Transverse colon (tissue), 4 donors: Measurements from ENCODE around the gene KCNT1. TPM values are rescaled to one million over a fixed set of nuclear protein-coding genes. Genes with fewer than 3 reads are reported as not detected.
A peak's percentile ranks its signal among the peaks of the same experiment; 100 is the strongest.

Source experiments
- DNase-seq: peaks from one replicate; pipeline ENCODE4 v3.0.0-alpha.2; 2019
- H3K27ac ChIP-seq, 4 donors: fragments of 200-600 bp; sonication (generic); 2 replicates each; pipeline ENCODE4 v1.5.1; 2016 to 2018; ENCODE audit warnings: inconsistent platforms in 4 of 4
- H3K27me3 ChIP-seq: fragments of 200-600 bp; sonication (generic); 2 replicates; pipeline ENCODE4 v1.5.1; 2017; ENCODE audit warnings: inconsistent platforms
- H3K36me3 ChIP-seq, 4 donors: fragments of 200-600 bp; sonication (generic); 2 replicates each; pipeline ENCODE4 v1.5.1; 2017 to 2019; ENCODE audit warnings: inconsistent platforms in 4 of 4
- H3K4me1 ChIP-seq, 4 donors: fragments of 200-600 bp; sonication (generic); 2 replicates each; pipeline ENCODE4 v1.5.1; 2017 to 2020; ENCODE audit warnings: inconsistent platforms in 4 of 4
- H3K4me3 ChIP-seq, 4 donors: fragments of 200-600 bp; sonication (generic); 1 replicate in 1 of 4; 2 replicates in 3 of 4; pipeline versions ENCODE4 v1.5.1 to v1.6.1; 2017 to 2019; ENCODE audit warnings: inconsistent platforms in 4 of 4
- H3K9me3 ChIP-seq, 2 donors: fragments of 200-600 bp; sonication (generic); 2 replicates each; pipeline ENCODE4 v1.5.1; 2017 to 2019; ENCODE audit warnings: inconsistent platforms in 2 of 2
- CTCF ChIP-seq, 5 experiments: fragments of 200-600 bp in 3 of 5; fragments of 450-650 bp in 2 of 5; sonication (generic) in 3 of 5; IDR thresholded peaks; 1 replicate in 2 of 5; 2 replicates in 3 of 5; pipeline ENCODE4 v1.5.1; 2016 to 2017; ENCODE audit warnings: antibody characterized with exemption in 5 of 5, inconsistent platforms in 3 of 5, mild to moderate bottlenecking in 2 of 5, moderate library complexity in 1 of 5
- EP300 ChIP-seq: sonication (generic); formaldehyde crosslinking; IDR thresholded peaks from one replicate; pipeline ENCODE4 v1.6.1; 2017; ENCODE audit warnings: antibody characterized with exemption, low read depth
- POLR2A ChIP-seq: fragments of 450-650 bp; IDR thresholded peaks from one replicate; pipeline ENCODE4 v1.6.1; 2016; ENCODE audit warnings: antibody characterized with exemption, mild to moderate bottlenecking, moderate library complexity
- POLR2AphosphoS5 ChIP-seq, 3 donors: sonication (generic); formaldehyde crosslinking; IDR thresholded peaks; one replicate each; pipeline ENCODE4 v1.6.1; 2016; ENCODE audit warnings: antibody characterized with exemption in 3 of 3
- WGBS, 2 donors: methylation state at CpG; one replicate each; pipeline ENCODE4 v1.1.5; 2018; ENCODE audit warnings: low coverage in 1 of 2; 5-methylcytosine and 5-hydroxymethylcytosine counted together
- in situ Hi-C, 4 donors: fragments of 200-750 bp; cut with MboI; loops; one replicate each; pipeline versions ENCODE4 v1.15.0 to v1.15.1; 2017; ENCODE audit warnings: low sequenced_read_pairs in 3 of 4, low pct_ligation_motif_present in 1 of 4, low pct_unique_long_range_greater_than_20kb in 1 of 4
- intact Hi-C: fragments of 100-400 bp; cut with DNase I; formaldehyde crosslinking; loops from one replicate; pipeline ENCODE4 v1.15.1; 2023; ENCODE audit warnings: low total_unique reads
- total RNA-seq, 4 donors: library from RNA; depleted of rRNA; stranded (reverse); fragments of >200 nt; gene quantifications; one replicate each; pipeline ENCODE4 v1.1.0, GENCODE V29; 2016

The KCNT1 gene
- total RNA-seq, 4 donors from 2014 or later, result 0.14 TPM; not detected in 3

GRCh38 chr9:135797507-135798262, 95.7 kb downstream of the KCNT1 start:
- no peaks in the 10 kb centered on the region for H3K36me3 ChIP-seq
- H3K27me3 ChIP-seq, result no peaks in the 10 kb centered on the region
- no peaks in the 10 kb centered on the region for H3K9me3 ChIP-seq
- H3K4me3 ChIP-seq, result no peak overlapping the region
- intact Hi-C loops (loop anchor here (1.0 kb wide), 1 partner anchor 45 kb away; no protein-coding TSS in a partner anchor), in situ Hi-C loops (no loop called here)
- no peak for DNase-seq
- H3K4me1 ChIP-seq, result no peaks in the 10 kb centered on the region
- TF ChIP-seq CTCF (IDR thresholded peaks at IDR 0.05) (peak in 4 of 5 experiments; percentile 22 to 30 (median 24)), EP300 (no peak)
- 48% methylated on average over 24 of the region's 24 CpGs; no CpG with 5 or more reads in 1 of the 2 donors for WGBS, 2 donors
- no peak overlapping the region for H3K27ac ChIP-seq

- 89 to 100% methylated on average over 3 to 10 of the region's 10 CpGs for WGBS, 2 donors
Measured at GRCh38 chr9:135798263-135798585, 96.2 kb downstream of the KCNT1 start.

GRCh38 chr9:135799261-135799660, 97.3 kb downstream of the KCNT1 start:
- no peak overlapping the region for H3K27ac ChIP-seq
- no peaks in the 10 kb centered on the region for H3K9me3 ChIP-seq
- no peaks in the 10 kb centered on the region for H3K27me3 ChIP-seq
- in situ Hi-C loops, result no loop called here
- 90 to 95% methylated on average over 4 to 13 of the region's 13 CpGs for WGBS, 2 donors
- intact Hi-C loops, result no loop called here
- no peak for TF ChIP-seq CTCF (IDR thresholded peaks at IDR 0.05)
- TF ChIP-seq EP300, result no peak
- no peak for TF ChIP-seq POLR2AphosphoS5 (IDR thresholded peaks at IDR 0.05)
- no peak for TF ChIP-seq POLR2A
- no peaks in the 10 kb centered on the region for H3K4me1 ChIP-seq
- no peak overlapping the region for H3K4me3 ChIP-seq
- no peaks in the 10 kb centered on the region for H3K36me3 ChIP-seq
- DNase-seq, result no peak

More at GRCh38 chr9:135798263-135798585, 96.2 kb downstream of the KCNT1 start:
- H3K27me3 ChIP-seq, result no peaks in the 10 kb centered on the region
- no peak for TF ChIP-seq EP300
- TF ChIP-seq CTCF (IDR thresholded peaks at IDR 0.05), result no peak
- intact Hi-C loops, result loop anchor here (1.0 kb wide), 1 partner anchor 46 kb away; no protein-coding TSS in a partner anchor
- no peaks in the 10 kb centered on the region for H3K36me3 ChIP-seq
- no peaks in the 10 kb centered on the region for H3K4me1 ChIP-seq
- H3K27ac ChIP-seq, result no peak overlapping the region
- DNase-seq, result no peak
- no peaks in the 10 kb centered on the region for H3K9me3 ChIP-seq
- no peak overlapping the region for H3K4me3 ChIP-seq
- in situ Hi-C loops, result no loop called here

- intact Hi-C loops, result no loop called here
- TF ChIP-seq CTCF (IDR thresholded peaks at IDR 0.05), result no peak
- no peak for TF ChIP-seq POLR2AphosphoS5 (IDR thresholded peaks at IDR 0.05)
- TF ChIP-seq EP300, result no peak
- no peak for TF ChIP-seq POLR2A
- H3K4me3 ChIP-seq, result no peak overlapping the region
- WGBS, 2 donors, result 78% methylated on average over 6 of the region's 6 CpGs; no CpG with 5 or more reads in 1 of the 2 donors
- no peaks in the 10 kb centered on the region for H3K36me3 ChIP-seq
- H3K9me3 ChIP-seq, result no peaks in the 10 kb centered on the region
- no peaks in the 10 kb centered on the region for H3K4me1 ChIP-seq
- DNase-seq, result no peak
- no peaks in the 10 kb centered on the region for H3K27me3 ChIP-seq
- in situ Hi-C loops, result no loop called here
- H3K27ac ChIP-seq, result no peak overlapping the region
Measured at GRCh38 chr9:135801070-135801469, 99.1 kb downstream of the KCNT1 start.
